RPMI7951 (cell line): ENCODE data around the gene ST8SIA3. TPM values are rescaled to one million over a fixed set of nuclear protein-coding genes. Genes with fewer than 3 reads are reported as not detected.
"Not testable (repeated sequence)": the region's sequence is repeated elsewhere in the genome, so short reads cannot be mapped to it uniquely, and the experiment has no call there.

Source experiments
- DNase-seq: peaks from one replicate; pipeline ENCODE4 v3.0.0-alpha.2; 2012; ENCODE audit warnings: low read depth
- total RNA-seq: library from RNA; depleted of rRNA; stranded (reverse); fragments of >200 nt; shearing (Covaris generic); gene quantifications from 2 replicates; pipeline ENCODE4 v1.2.3, GENCODE V29; 2014; rRNA removed

ST8SIA3 gene
- total RNA-seq, 1 experiment from 2014 or later: not detected

DNA sequence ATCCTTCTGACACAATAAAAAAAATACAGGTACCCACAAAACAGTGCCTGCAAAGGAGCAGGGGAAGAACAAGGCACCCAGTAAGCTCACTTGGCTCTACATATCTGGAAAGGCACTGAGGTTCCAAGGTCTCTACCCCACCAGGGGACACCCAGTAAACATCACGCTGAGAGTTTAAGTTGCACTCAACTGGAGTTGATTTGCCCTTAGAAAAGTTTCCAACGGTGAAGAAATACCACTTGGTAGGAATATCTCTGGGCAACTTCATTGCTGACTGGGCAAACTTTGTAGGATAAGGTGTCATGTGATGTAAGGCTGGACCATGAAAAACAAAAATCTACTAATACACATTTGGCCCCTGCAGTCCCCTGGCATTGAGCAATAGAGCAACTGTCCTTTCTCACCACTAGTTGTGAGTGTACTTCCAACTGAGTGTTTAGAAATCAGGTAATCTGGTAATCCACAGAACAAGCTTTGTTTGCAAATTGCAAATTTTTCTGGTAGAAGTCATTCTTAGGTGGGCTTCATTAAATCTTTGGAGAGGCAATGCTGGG is 14.2 kb downstream of the ST8SIA3 start:
- no peak for DNase-seq

DNA sequence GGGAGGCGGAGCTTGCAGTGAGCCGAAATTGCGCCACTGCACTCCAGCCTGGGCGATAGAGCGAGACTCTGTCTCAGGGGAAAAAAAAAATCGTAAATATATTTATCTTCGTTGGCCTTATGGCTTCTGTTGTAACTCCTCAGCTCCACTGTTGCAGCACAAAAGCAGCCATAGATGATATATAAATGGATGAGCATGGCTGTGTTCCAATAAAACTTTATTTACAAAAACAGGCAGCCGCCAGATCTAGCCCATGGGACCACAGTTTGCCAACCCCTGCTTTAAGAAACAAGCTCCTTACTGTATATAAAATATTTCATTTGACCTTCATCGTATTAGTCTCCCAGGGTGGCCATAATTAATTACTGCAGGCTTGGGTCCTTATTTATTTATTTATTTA is 20.1 kb downstream of the ST8SIA3 start:
- no peak for DNase-seq

DNA sequence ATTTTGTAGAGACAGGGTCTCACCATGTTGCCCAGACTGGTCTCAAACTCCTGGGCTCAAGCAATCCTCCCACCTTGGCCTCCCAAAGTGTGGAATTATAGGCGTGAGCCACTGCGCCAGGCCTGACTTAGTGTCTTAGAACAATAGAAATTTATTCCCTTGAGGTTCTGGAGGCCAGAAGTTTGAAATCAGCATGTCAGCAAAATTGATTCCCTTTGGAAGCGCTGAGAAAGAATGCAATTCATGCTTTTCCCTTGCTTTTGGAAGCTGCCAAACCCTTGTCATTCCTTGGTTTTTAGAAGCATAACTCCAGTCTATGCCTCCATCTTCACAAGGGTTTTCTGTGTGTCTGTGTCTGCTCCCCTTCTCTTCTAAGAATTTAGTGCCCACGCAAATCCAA is 20.7 kb downstream of the ST8SIA3 start:
- DNase-seq: no peak

DNA sequence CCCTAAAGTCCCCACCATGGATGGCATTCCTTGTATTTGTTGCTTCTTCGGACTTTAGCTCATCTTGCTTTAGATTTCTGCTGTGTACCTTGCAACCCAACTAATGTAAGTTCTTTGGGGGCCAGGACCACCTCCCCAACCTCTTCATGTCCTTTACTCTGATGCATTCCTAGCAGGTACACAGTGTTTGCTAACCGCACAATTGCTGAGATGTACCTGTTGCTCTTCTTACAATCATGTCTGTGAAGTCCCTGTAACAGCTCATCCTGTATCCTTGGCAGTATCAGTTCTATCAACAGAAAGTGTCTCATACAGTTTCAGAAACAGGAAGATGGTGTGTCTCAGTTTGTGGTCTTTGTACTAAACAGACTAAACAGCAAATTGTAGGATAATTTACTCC is 24.1 kb downstream of the ST8SIA3 start:
- no peak for DNase-seq

DNA sequence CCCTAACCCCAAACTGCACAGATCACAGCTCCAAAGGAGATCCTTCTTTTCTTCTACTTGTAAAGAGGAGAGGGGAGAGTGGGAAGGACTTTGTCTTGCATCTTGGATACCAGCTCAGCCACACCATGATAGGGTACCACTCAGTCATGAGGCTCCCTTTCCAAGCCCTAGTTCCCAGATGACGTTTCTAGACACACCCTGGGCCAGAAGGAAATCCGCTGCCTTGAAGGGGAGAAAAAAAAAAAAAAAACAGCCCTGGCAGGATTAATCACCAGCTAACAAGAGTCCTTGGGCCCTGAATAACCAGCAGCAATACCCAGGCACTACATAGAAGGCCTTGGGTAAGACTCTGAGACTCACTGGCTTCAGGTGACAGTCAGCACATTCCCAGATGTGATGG is 36.9 kb downstream of the ST8SIA3 start:
- DNase-seq: no peak

DNA sequence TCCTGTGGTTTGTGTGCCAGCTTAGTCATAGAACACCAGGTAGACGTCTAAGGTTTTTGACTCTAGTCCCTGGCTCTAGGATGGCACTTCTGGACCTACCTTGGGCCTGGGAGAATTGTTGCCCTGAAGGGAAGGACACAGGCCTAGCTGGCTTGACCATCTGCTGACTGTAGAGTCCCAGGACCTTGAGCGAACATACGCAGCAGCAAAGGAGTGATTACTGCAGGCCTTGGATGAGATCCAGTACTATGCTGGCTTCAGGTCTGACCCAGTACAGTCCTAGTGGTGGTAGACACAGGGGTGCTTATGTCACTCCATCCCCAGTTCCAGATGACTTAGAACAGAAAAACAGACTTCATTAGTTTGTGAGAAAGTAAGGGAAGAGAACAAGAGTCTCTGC is 37.7 kb downstream of the ST8SIA3 start:
- DNase-seq: no peak

DNA sequence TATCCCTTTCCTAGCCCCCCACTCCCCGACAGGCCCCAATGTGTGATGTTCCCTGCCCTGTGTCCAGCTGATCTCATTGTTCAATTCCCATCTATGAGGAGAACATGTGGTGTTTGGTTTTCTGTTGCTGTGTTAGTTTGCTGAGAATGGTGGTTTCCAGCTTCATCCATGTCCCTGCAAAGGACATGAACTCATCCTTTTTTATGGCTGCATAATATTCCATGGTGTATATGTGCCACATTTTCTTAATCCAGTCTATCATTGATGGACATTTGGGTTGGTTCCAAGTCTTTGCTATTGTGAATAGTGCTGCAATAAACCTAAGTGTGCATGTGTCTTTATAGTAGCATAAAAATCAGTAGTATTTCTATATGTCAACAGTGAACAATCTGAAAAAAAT is 42.4 kb downstream of the ST8SIA3 start:
- DNase-seq: not testable (repeated sequence)

DNA sequence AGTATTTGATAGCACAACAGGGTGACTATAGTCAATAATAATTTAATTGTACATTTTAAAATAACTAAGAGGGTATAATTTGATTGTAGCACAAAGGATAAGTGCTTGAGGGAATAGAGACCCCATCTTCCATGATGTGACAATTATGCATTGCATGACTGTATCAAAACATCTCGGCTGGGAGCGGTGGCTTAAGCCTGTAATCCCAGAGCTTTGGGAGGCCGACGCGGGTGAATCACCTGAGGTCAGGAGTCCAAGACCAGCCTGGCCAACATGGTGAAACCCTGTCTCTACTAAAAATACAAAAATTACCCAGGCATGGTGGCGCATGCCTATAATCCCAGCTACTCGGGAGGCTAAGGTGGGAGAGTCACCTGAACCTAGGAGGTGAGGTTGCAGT is 44.5 kb downstream of the ST8SIA3 start:
- not testable (repeated sequence) for DNase-seq

DNA sequence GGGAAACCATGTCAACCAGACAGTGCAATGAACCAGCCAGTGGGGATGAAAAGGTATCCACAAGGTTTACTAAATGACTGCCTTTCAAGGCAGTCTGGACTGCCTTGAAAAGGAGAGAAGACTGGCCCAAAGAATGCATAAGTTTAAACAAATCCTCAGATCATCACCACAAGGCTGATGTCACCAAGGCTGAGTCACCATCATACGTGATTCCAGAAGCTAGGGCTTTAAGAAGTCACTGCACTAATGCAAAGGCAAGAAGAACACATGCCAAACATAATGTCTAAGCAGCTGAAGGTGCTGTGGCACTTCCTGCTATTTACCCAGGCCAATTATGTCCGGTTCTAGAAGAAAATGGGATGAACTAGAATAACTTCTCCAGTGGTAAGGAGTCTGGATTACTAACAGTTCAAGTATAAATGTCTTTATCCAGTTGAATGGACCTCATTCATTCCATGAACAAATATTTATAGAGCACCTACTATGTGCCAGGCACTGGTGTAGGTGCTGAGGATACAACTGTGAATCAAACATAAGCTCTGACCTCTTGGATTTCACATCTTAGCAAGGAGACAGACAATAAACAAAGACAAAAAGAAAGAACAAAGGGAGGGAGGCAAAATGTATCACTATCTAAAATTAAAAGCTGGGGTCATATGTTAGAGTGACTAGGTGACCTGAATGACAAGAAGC is 45.2 kb downstream of the ST8SIA3 start:
- DNase-seq: peak; percentile 64

DNA sequence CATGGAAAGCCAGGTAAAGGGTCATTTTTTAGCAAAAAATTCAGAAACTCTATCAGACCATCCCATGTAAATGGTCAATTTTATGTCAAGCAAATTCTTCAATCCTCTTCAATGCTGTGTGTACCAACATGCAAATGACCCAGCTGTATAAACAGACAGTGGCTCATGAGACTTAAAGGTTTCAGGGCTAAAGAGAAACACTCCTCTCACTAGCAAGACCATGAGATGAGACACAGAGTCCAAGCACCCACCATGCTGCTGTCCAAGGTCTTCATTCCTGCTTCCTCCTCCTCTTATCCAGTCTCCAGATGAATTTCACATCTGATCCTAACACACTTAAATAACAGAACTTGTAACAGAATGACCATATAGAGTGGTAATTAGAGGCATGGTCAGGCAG is 52.0 kb downstream of the ST8SIA3 start:
- DNase-seq: no peak

DNA sequence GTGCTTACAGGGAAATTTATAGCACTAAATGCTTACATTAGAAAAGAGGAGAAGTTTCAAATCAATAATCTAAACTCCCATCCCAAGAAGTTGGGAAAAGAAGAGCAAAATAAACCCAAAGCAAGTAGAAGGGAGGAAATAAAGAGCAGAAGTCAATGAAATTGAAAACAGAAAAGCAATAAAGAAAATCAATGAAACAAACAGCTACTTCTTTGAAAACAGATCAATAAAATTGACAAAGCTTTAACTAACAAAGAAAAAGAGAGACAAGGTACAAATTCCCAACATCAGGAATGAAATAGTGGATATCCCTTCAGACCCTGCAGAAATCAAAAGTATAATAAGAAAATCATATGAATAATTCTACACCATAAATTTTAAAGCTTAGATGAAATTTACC is 57.3 kb downstream of the ST8SIA3 start:
- no peak for DNase-seq

DNA sequence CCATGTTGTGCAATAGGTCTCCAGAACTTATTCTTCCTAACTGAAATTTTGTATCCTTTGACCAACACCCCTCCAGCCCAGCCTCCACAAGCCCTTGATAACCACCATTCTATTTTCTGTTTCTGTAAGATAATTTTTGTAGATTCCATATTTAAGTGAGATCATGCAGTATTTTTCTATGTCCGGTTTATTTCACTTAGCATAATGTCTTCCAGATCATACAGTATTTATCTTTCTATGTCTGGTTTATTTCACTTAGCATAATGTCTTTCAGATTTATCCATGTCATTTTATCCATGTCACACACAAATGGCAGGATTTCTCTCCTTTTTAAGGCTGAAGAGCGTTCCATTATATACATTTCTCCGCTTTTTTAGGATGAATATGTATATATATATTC is 58.4 kb downstream of the ST8SIA3 start:
- DNase-seq: no peak

DNA sequence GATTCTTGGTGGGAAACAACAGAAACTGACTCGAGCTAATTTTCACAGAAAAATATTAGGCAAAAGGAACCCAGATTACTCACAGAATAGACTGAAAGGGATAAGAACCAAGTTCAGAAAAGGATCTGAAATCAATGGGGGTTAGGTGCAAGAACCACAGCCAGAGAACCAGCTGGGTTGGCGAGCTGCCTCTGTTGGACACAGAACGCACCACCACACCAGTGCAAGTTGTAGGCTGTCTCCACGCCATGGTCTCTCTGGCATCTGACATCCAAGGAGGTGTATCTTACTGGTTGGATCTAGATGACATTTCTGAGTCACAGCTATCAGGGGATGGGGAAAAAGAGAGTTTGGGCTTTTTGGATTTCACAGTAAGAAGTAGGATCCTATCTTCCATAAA is 64.2 kb downstream of the ST8SIA3 start:
- DNase-seq: no peak

Other genes with a start within 250 kb of the ST8SIA3 start
- not detected in 2 replicates for gene BOD1L2, start 205.5 kb upstream of the ST8SIA3 start, total RNA-seq
- 0.10 and 0.12 TPM in 2 replicates for gene ONECUT2, start 82.8 kb downstream of the ST8SIA3 start, total RNA-seq
- gene FECH, start 234.1 kb downstream of the ST8SIA3 start, total RNA-seq: 22.8 and 31.6 TPM in 2 replicates